Measurements from ENCODE around the gene CSGALNACT2.

CSGALNACT2 gene

GRCh38 chr10:43111101-43111500 is 27.1 kb upstream of the CSGALNACT2 start:
- TF ChIP-seq EP300 (IDR thresholded peaks at IDR 0.05; ENCODE audit: borderline replicate concordance) (no peak), MAX (IDR thresholded peaks at IDR 0.05) (no peak), CREB1 (IDR thresholded peaks at IDR 0.05; ENCODE audit: low read depth) (no peak), EGR1 (IDR thresholded peaks at IDR 0.05) (no peak), NFIC (IDR thresholded peaks at IDR 0.05) (no peak), REST (IDR thresholded peaks at IDR 0.05; ENCODE audit: low read depth) (no peak), YY1 (IDR thresholded peaks at IDR 0.05; ENCODE audit: low read depth) (no peak), TCF12 (IDR thresholded peaks at IDR 0.05; ENCODE audit: low read depth) (no peak), CEBPB (IDR thresholded peaks at IDR 0.05) (no peak), TAF1 (IDR thresholded peaks at IDR 0.05; ENCODE audit: low read depth) (no peak), ZBTB7A (IDR thresholded peaks at IDR 0.05; ENCODE audit: low read depth) (no peak)

- TF ChIP-seq EGR1 (IDR thresholded peaks at IDR 0.05) (no peak), MAX (IDR thresholded peaks at IDR 0.05) (no peak), TAF1 (IDR thresholded peaks at IDR 0.05; ENCODE audit: low read depth) (no peak), CREB1 (IDR thresholded peaks at IDR 0.05; ENCODE audit: low read depth) (no peak), YY1 (IDR thresholded peaks at IDR 0.05; ENCODE audit: low read depth) (no peak), FOXM1 (IDR thresholded peaks at IDR 0.05; ENCODE audit: borderline replicate concordance, low read depth) (no peak), ZBTB7A (IDR thresholded peaks at IDR 0.05; ENCODE audit: low read depth) (no peak), TEAD4 (IDR thresholded peaks at IDR 0.05) (no peak), CEBPB (IDR thresholded peaks at IDR 0.05) (no peak), REST (IDR thresholded peaks at IDR 0.05; ENCODE audit: low read depth) (no peak), EP300 (IDR thresholded peaks at IDR 0.05; ENCODE audit: borderline replicate concordance) (no peak), NFIC (IDR thresholded peaks at IDR 0.05) (no peak), RAD21 (IDR thresholded peaks at IDR 0.05; ENCODE audit: low read depth) (no peak), USF1 (IDR thresholded peaks at IDR 0.05) (no peak)
These were observed 26.2 kb upstream of the CSGALNACT2 start for GRCh38 chr10:43111921-43112607.

- TF ChIP-seq YY1 (IDR thresholded peaks at IDR 0.05; ENCODE audit: low read depth) (no peak), USF1 (IDR thresholded peaks at IDR 0.05) (no peak), FOXM1 (IDR thresholded peaks at IDR 0.05; ENCODE audit: borderline replicate concordance, low read depth) (no peak), ZBTB7A (IDR thresholded peaks at IDR 0.05; ENCODE audit: low read depth) (no peak), NFIC (IDR thresholded peaks at IDR 0.05) (no peak), CEBPB (IDR thresholded peaks at IDR 0.05) (no peak)
These were observed 25.7 kb upstream of the CSGALNACT2 start for GRCh38 chr10:43112608-43112961.

GRCh38 chr10:43113201-43114087 is 24.8 kb upstream of the CSGALNACT2 start:
- TF ChIP-seq EGR1 (IDR thresholded peaks at IDR 0.05), result no peak
- no peak for TF ChIP-seq FOXM1 (IDR thresholded peaks at IDR 0.05; ENCODE audit: borderline replicate concordance, low read depth)
- no peak for TF ChIP-seq NFIC (IDR thresholded peaks at IDR 0.05)
- TF ChIP-seq MAX (IDR thresholded peaks at IDR 0.05), result no peak
- no peak for TF ChIP-seq ZBTB7A (IDR thresholded peaks at IDR 0.05; ENCODE audit: low read depth)
- no peak for TF ChIP-seq TAF1 (IDR thresholded peaks at IDR 0.05; ENCODE audit: low read depth)
- no peak for TF ChIP-seq YY1 (IDR thresholded peaks at IDR 0.05; ENCODE audit: low read depth)
- no peak for TF ChIP-seq USF1 (IDR thresholded peaks at IDR 0.05)
- TF ChIP-seq TEAD4 (IDR thresholded peaks at IDR 0.05), result no peak
- no peak for TF ChIP-seq TCF12 (IDR thresholded peaks at IDR 0.05; ENCODE audit: low read depth)
- TF ChIP-seq EP300 (IDR thresholded peaks at IDR 0.05; ENCODE audit: borderline replicate concordance), result no peak
- no peak for TF ChIP-seq REST (IDR thresholded peaks at IDR 0.05; ENCODE audit: low read depth)
